Erythroblast (primary cell): ENCODE data around the gene TMEM169.

Experiments
- GATA1 ChIP-seq: IDR thresholded peaks from 2 replicates; pipeline ENCODE4 v1.6.1; 2011; ENCODE audit warnings: low read depth, mild to moderate bottlenecking, control low read depth, low read length, moderate library complexity
- POLR2A ChIP-seq: IDR thresholded peaks from 2 replicates; pipeline ENCODE4 v1.6.1; 2011; ENCODE audit warnings: mild to moderate bottlenecking, low read length

DNA sequence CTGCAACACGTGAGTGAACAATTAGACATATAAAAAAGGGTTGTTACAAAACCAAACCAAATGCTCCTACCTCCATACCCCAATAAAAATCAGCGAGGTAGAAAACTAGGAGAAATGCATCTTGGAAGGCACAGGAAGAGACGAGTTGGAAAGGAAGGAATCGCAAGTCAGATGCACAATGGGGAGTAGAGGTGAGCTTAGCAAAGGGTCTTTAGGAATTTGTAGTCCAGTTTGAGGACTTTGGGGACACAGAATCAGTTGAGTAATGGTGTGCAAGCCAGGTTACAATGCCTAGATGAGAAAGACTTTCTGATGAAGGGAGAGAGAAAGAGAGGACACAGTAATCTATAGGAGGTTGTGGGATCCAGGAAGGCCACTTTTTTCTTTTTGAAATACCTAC is 63.1 kb downstream of the TMEM169 start:
- no peak for TF ChIP-seq POLR2A
- no peak for TF ChIP-seq GATA1
